Measurements from ENCODE around the gene GOLGA2.
A peak's percentile ranks its signal among the peaks of the same experiment; 100 is the strongest.

GOLGA2 gene

GRCh38 chr9:128245421-128246151 is 30.2 kb downstream of the GOLGA2 start:
- Histone ChIP-seq H3K4me3 (replicated peaks; ENCODE audit: insufficient read depth, low read length) (no peak overlapping the region), H3K27ac (replicated peaks) (peak overlapping the region; percentile 95), H3K27me3 (ENCODE audit: insufficient read depth, poor library complexity, severe bottlenecking) (no peaks in the 10 kb centered on the region)
- TF ChIP-seq POLR2AphosphoS5 (IDR thresholded peaks at IDR 0.05; ENCODE audit: low read depth) = peak; percentile 77
- TF ChIP-seq SPI1 (IDR thresholded peaks at IDR 0.05; ENCODE audit: borderline replicate concordance, low read depth) = no peak
- peak; percentile 64 to 71 for DNase-seq (ENCODE audit: low read depth in 1 of 2, low spot score in 1 of 2)

- H3K27ac ChIP-seq (replicated peaks) = peak overlapping the region; percentile 95
- DNase-seq (ENCODE audit: low read depth in 1 of 2, low spot score in 1 of 2) = peak; percentile 89 to 97
- H3K4me3 ChIP-seq (replicated peaks; ENCODE audit: insufficient read depth, low read length) = peak overlapping the region; percentile 34
- TF ChIP-seq CTCF (IDR thresholded peaks at IDR 0.05; ENCODE audit: insufficient read depth, low read length) = no peak
- no peak for TF ChIP-seq SPI1 (IDR thresholded peaks at IDR 0.05; ENCODE audit: borderline replicate concordance, low read depth)
- TF ChIP-seq POLR2AphosphoS5 (IDR thresholded peaks at IDR 0.05; ENCODE audit: low read depth) = no peak
- TF ChIP-seq REST (IDR thresholded peaks at IDR 0.05; ENCODE audit: insufficient replicate concordance, low read depth) = no peak
- no peak for TF ChIP-seq GABPA (IDR thresholded peaks at IDR 0.05; ENCODE audit: low read depth)
- no peaks in the 10 kb centered on the region for H3K27me3 ChIP-seq (ENCODE audit: insufficient read depth, poor library complexity, severe bottlenecking)
Observed at GRCh38 chr9:128244837-128245231, 31.0 kb downstream of the GOLGA2 start.

GRCh38 chr9:128244091-128244836 is 31.5 kb downstream of the GOLGA2 start:
- H3K27ac ChIP-seq (replicated peaks) = peak overlapping the region; percentile 95
- no peak for DNase-seq (ENCODE audit: low read depth in 1 of 2, low spot score in 1 of 2)
- H3K27me3 ChIP-seq (ENCODE audit: insufficient read depth, poor library complexity, severe bottlenecking) = no peaks in the 10 kb centered on the region
- peak overlapping the region; percentile 34 for H3K4me3 ChIP-seq (replicated peaks; ENCODE audit: insufficient read depth, low read length)
- no peak for TF ChIP-seq GABPA (IDR thresholded peaks at IDR 0.05; ENCODE audit: low read depth)
- TF ChIP-seq CTCF (IDR thresholded peaks at IDR 0.05; ENCODE audit: insufficient read depth, low read length) = no peak
- TF ChIP-seq POLR2AphosphoS5 (IDR thresholded peaks at IDR 0.05; ENCODE audit: low read depth) = peak; percentile 24; the same call in 1 of the 2 replicates

- DNase-seq (ENCODE audit: low read depth in 1 of 2, low spot score in 1 of 2) = no peak
- TF ChIP-seq SPI1 (IDR thresholded peaks at IDR 0.05; ENCODE audit: borderline replicate concordance, low read depth) (no peak), GABPA (IDR thresholded peaks at IDR 0.05; ENCODE audit: low read depth) (no peak), REST (IDR thresholded peaks at IDR 0.05; ENCODE audit: insufficient replicate concordance, low read depth) (no peak), POLR2AphosphoS5 (IDR thresholded peaks at IDR 0.05; ENCODE audit: low read depth) (no peak), CTCF (IDR thresholded peaks at IDR 0.05; ENCODE audit: insufficient read depth, low read length) (no peak)
- no peak overlapping the region for H3K4me3 ChIP-seq (replicated peaks; ENCODE audit: insufficient read depth, low read length)
- peak overlapping the region; percentile 95 for H3K27ac ChIP-seq (replicated peaks)
- no peaks in the 10 kb centered on the region for H3K27me3 ChIP-seq (ENCODE audit: insufficient read depth, poor library complexity, severe bottlenecking)
Observed at GRCh38 chr9:128243215-128244018, 32.4 kb downstream of the GOLGA2 start.

Data from HL-60 (cell line).